AG09309 (cell line): ENCODE measurements around the gene PTPN4.

Experiments used
- DNase-seq: peaks from one replicate; pipeline ENCODE4 v3.0.0-alpha.2; 2010; ENCODE audit warnings: low read depth
- H3K4me3 ChIP-seq: 2 replicates; pipeline ENCODE4 v1.5.1; 2011; ENCODE audit warnings: mild to moderate bottlenecking, low read depth, low read length, moderate library complexity; ENCODE audit not compliant: control insufficient read depth
- TF ChIP-seq, protein P1 (sequence below): IDR thresholded peaks from 2 replicates; pipeline ENCODE4 v1.5.1; 2011; ENCODE audit warnings: mild to moderate bottlenecking, low read depth, low read length, inconsistent platforms; ENCODE audit not compliant: insufficient read depth, control insufficient read depth; ENCODE audit errors: missing control alignments

Gene PTPN4

DNA sequence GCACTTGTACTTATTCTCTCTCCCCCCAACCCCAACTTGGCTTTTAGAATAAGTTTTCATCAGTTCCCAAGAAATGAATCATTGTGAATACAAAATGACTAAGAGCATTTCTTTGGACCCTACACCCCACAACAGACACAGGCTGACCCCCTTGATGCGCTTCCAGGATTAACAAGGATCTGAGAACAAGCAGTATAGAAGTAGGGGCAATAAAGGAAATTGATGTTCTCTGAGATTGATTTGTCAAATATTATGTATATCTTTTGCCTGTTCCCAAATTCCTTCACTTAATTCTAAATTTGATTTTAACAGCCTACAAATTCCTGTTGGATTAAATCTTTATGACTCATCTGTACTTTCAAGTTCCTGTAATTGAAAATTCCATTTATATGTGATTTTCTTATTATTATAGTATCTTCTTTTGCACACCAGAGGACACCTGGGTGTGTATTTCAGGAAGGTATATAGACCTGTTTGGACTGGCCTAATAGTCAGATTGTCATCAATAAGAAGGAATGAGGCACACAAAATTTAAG, 10.2 kb upstream of the PTPN4 start:
- TF ChIP-seq, protein P1, sequence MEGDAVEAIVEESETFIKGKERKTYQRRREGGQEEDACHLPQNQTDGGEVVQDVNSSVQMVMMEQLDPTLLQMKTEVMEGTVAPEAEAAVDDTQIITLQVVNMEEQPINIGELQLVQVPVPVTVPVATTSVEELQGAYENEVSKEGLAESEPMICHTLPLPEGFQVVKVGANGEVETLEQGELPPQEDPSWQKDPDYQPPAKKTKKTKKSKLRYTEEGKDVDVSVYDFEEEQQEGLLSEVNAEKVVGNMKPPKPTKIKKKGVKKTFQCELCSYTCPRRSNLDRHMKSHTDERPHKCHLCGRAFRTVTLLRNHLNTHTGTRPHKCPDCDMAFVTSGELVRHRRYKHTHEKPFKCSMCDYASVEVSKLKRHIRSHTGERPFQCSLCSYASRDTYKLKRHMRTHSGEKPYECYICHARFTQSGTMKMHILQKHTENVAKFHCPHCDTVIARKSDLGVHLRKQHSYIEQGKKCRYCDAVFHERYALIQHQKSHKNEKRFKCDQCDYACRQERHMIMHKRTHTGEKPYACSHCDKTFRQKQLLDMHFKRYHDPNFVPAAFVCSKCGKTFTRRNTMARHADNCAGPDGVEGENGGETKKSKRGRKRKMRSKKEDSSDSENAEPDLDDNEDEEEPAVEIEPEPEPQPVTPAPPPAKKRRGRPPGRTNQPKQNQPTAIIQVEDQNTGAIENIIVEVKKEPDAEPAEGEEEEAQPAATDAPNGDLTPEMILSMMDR, result no peak
- no peak overlapping the region for H3K4me3 ChIP-seq
- no peak for DNase-seq

DNA sequence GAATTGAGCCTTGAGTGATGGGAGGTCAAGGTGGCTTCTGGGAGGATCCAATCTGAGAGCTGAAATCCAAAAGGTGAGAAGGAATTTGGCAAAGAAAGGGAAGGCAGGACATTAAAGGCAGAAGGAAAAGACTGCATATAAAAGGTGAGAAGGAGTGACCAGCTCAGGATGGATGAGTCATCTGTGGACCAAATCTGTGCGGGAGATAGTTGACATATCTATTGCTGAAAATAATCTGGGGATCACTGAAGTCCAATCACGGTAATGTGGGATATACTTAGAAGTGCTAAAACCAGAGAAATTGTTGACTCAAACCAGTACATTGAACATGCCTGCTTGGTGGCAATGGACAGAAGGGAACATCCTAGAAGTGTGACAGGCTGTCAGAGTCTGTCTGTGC, 8.0 kb upstream of the PTPN4 start:
- H3K4me3 ChIP-seq, result no peak overlapping the region
- TF ChIP-seq, protein P1, result no peak
- no peak for DNase-seq

DNA sequence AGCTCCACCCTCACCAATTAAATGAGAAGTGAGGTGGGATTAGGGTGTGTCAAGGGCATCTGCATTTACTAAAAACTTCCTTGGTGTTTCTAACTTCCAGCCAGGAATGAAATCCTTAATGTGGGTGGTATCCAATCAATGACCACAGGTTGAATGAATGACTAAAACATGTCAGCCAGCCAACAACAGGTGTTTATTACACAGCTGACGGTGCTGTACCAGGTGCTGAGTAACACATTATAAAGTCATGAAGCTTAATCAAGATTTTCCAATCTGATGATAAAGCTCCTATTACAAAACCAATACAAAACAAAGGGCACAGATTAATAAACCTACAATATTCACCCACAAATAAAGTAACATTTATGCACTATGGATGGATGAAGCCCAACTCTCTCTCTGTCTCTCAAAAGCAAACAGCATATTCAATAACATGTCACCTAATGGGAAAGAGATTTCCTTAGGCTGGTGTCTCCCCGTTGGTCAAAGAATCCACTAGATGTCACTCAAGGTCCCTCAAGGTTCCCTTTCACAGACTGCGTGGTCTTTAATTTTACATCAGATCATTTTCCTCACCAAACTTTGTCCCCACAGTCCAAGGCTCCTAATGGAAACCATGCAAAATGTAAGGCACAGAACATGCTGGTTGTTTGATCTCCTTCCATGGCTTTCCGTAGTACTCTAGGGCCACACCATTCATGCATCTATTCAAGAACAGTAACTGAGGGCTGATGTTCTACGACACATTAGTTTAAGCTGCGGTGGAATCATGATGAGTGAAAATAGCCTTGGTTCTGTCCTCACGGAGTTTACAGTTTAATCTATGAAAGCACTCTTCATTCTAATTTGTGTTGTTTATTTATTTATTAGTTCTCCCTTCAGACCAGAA, 6.4 kb upstream of the PTPN4 start:
- TF ChIP-seq, protein P1, result peak; percentile 66
- H3K4me3 ChIP-seq, result no peak overlapping the region
- no peak for DNase-seq

DNA sequence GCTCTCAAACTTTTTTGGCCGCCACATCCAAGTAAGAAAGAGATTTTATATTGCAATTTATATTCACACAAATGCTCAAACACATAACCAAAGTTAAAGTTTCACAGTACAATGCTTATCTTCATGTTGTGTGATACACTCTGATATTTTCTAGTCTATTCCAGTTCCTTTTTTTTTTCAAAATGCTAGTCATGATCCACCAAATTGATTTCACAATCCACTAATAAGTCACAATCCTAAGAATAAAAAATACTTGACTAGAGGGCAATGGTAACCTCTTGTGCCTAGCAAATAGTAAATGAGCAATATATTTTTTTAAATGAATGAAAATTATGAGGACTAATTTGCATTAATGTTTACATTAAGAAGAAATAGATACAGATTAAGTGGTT, 5.8 kb upstream of the PTPN4 start:
- no peak for DNase-seq
- TF ChIP-seq, protein P1, result no peak
- H3K4me3 ChIP-seq, result no peak overlapping the region

DNA sequence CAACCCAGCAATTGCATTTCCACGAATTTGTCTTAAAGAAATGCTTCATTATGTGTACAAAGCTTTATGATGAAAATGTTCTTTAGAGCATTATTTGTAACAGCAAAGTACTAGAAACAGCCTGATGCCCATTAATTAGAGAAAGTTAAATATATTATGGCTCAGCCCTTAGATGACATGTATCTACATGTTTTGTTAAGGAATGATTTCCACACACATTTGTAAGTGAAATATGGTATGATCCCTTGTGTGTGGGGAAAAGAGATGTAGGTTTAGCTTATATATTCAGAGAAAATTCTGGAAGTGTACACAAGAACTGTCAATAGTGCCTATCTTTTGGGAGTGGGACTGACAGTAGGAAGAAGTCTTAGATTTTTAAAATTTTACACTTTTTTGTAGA, 3.8 kb upstream of the PTPN4 start:
- DNase-seq, result no peak
- no peak overlapping the region for H3K4me3 ChIP-seq
- TF ChIP-seq, protein P1, result no peak

DNA sequence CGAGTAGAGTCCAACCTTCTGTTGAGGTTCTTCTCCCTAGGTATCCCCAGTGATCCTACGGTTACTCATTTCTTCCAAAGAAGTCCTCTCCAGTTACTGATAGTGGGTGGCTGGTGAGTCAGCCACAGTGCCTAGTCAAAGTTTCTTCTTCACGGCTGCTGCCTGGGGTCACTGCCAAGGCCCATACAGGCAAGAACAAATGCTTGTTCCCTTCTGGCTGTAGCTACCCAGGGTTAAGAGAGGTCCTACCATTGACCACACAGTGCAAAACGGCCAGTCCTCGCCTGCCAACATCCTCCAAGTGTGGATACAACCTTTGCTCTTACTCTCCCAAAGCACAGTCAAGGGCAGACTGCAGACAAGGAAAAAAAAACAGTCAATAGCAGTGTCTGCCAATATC, 2.9 kb upstream of the PTPN4 start:
- peak; percentile 46 for DNase-seq
- H3K4me3 ChIP-seq, result no peak overlapping the region
- TF ChIP-seq, protein P1, result no peak
